ENCODE data around the gene ZC3H18. TPM values are rescaled to one million over a fixed set of nuclear protein-coding genes. Genes with fewer than 3 reads are reported as not detected.

Gene ZC3H18
- total RNA-seq, 2 donors from 2014 or later: 23.1 to 25.3 TPM

- no peak for ATAC-seq
- intact Hi-C loops (cut with DNase I): no loop called here
- DNase-seq: no peak
Measured at GRCh38 chr16:88677721-88678120, 107.5 kb downstream of the ZC3H18 start.

GRCh38 chr16:88678224-88678979 lies 108.2 kb downstream of the ZC3H18 start:
- intact Hi-C loops (cut with DNase I): no loop called here
- ATAC-seq (no peak), DNase-seq (no peak)

DNA sequence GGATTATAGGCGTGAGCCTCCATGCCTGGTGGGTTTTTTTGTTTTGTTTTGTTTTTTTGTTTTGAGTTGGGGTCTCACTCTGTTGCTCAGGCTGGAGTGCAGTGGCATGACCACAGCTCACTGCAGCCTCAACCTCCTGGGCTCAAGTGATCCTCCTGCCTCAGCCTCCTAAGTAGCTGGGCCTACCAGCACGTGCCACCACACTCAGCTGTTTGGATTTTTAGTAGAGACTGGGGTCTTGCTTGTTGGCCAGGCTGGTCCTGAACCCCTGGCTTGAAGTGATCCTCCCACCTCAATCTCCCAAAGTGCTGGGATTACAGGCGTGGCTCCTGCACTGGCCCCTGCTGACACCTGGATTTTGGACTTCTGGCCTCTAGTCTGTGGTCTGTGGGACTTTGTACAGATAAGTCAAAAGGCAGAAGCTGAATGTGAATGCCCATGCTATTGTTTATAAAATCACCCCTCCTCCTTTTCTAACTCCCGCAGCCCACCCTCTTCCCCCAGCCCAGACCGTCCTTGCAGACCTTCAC lies 110.4 kb downstream of the ZC3H18 start:
- intact Hi-C loops (cut with DNase I): no loop called here
- no peak for DNase-seq
- no peak for ATAC-seq

GRCh38 chr16:88681084-88681680 lies 111.0 kb downstream of the ZC3H18 start:
- no peak for ATAC-seq

More at GRCh38 chr16:88681084-88681680, 111.0 kb downstream of the ZC3H18 start:
- intact Hi-C loops (cut with DNase I): no loop called here
- no peak for DNase-seq

Other genes starting within 250 kb of the ZC3H18 start
- gene ZNF469, start 187.4 kb upstream of the ZC3H18 start, total RNA-seq: 1 to 10 TPM in 1 of 2 donors, under 1 TPM in 1; 0.65 to 1.7 TPM
- 10 to 100 TPM in 1 of 2 donors, 1 to 10 TPM in 1; 7.0 to 11.5 TPM for gene ZFPM1, start 117.1 kb upstream of the ZC3H18 start, total RNA-seq
- gene IL17C, start 68.2 kb downstream of the ZC3H18 start, total RNA-seq: not detected
- gene CYBA, start 80.7 kb downstream of the ZC3H18 start, total RNA-seq: 100 to 1,000 TPM in 1 of 2 donors, 10 to 100 TPM in 1; 58.9 to 131 TPM
- 10 to 100 TPM; 31.3 to 32.9 TPM for gene MVD, start 92.7 kb downstream of the ZC3H18 start, total RNA-seq
- gene SNAI3, start 116.1 kb downstream of the ZC3H18 start, total RNA-seq: 1 to 10 TPM in 1 of 2 donors, under 1 TPM in 1; 0.55 to 2.7 TPM
- 10 to 100 TPM; 18.3 to 20.1 TPM for gene RNF166, start 136.0 kb downstream of the ZC3H18 start, total RNA-seq
- gene CTU2, start 136.1 kb downstream of the ZC3H18 start, total RNA-seq: 10 to 100 TPM; 12.8 to 18.4 TPM
- gene PIEZO1, start 214.8 kb downstream of the ZC3H18 start, total RNA-seq: 10 to 100 TPM; 50.6 to 63.6 TPM
- 1 to 10 TPM; 1.0 to 2.3 TPM for gene CDT1, start 233.4 kb downstream of the ZC3H18 start, total RNA-seq
- gene APRT, start 241.5 kb downstream of the ZC3H18 start, total RNA-seq: 10 to 100 TPM; 63.8 to 64.2 TPM

Measured in left cardiac atrium (tissue), 4 donors.